ENCODE data around the gene ARSI. TPM values are rescaled to one million over a fixed set of nuclear protein-coding genes. Genes with fewer than 3 reads are reported as not detected.

ARSI gene
- total and polyA plus RNA-seq, 2 of the 13 experiments (the other 11 are each of a cell fraction or from before 2014, with no cell fraction given): 4.2 to 33.9 TPM

DNA sequence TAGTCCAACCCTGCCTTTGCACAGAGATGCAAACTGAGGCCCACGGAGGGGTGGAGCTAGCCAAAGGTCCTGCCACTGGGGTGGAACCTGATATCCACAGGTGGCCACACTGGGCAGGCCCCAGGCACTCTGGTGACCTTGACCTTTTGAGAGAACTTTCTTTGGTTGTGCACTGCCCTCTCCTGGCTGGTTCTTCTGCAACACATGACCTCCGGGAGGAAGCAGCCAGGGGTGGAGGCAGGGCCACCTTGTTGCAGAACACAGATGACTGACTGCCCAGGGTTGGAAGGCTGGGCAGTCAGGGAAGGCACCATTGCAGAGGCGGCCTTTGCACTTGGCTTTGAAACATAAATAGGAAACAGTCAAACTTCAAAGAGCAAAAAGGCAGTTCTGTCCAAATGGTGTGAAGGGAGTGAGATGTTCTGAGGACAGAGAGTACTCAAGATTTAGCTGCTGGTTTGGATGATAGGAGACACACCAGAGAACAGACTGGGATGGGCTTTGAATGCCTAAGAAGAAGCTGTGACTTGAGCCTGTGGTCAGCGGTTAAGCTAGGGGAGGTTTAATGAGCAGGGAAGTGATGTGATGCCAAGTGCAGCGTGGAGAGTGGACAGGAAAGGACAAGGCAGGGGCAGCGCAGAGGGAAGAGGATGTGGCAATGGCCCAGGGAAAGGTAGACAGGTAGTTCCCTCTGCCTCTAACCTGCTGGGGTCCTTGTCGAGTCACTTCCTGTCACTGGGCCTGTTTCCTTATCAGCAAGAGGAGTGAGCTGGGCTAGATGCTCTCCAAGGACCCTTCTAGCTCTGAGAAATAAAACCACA is 48.0 kb upstream of the ARSI start (continued):
- TF ChIP-seq ZNF781 (CRISPR knock-in tag; IDR thresholded peaks at IDR 0.05; ENCODE audit: borderline replicate concordance, not compliant biosample characterization) (no peak), ZEB1 (IDR thresholded peaks at IDR 0.05; ENCODE audit: insufficient replicate concordance, low read depth) (peak; percentile 57), SP4 (CRISPR knock-in tag; IDR thresholded peaks at IDR 0.05) (no peak), CREB1 (IDR thresholded peaks at IDR 0.05) (no peak), CREB1 (CRISPR knock-in tag; IDR thresholded peaks at IDR 0.05) (0 out of 2 replicates have a peak, but pooled peaks have one; percentile 51), STAG1 (CRISPR knock-in tag; IDR thresholded peaks at IDR 0.05) (peak; percentile 93), PHF20 (CRISPR knock-in tag; IDR thresholded peaks at IDR 0.05) (no peak), EP300 (IDR thresholded peaks at IDR 0.05; ENCODE audit: low read depth in 2 of 2, low read length in 2 of 2) (peak in 1 of 2 experiments; percentile 41; a peak in 1 of 4 replicates), EP300 (CRISPR knock-in tag; IDR thresholded peaks at IDR 0.05; ENCODE audit: borderline replicate concordance) (peak; percentile 64), HOXA9 (CRISPR knock-in tag; IDR thresholded peaks at IDR 0.05; ENCODE audit: borderline replicate concordance) (no peak), NAIF1 (CRISPR knock-in tag; IDR thresholded peaks at IDR 0.05; ENCODE audit: borderline replicate concordance) (no peak), CENPX (CRISPR knock-in tag; IDR thresholded peaks at IDR 0.05) (no peak), ZNF792 (CRISPR knock-in tag; IDR thresholded peaks at IDR 0.05) (no peak), NPAS2 (CRISPR knock-in tag; IDR thresholded peaks at IDR 0.05; ENCODE audit: borderline replicate concordance) (no peak), SOX6 (IDR thresholded peaks at IDR 0.05) (no peak), SOX6 (CRISPR knock-in tag; IDR thresholded peaks at IDR 0.05) (peak; percentile 73), ZNF451 (CRISPR knock-in tag; IDR thresholded peaks at IDR 0.05) (no peak), ZSCAN22 (CRISPR knock-in tag; IDR thresholded peaks at IDR 0.05) (no peak), ZNF773 (CRISPR knock-in tag; IDR thresholded peaks at IDR 0.05; ENCODE audit: borderline replicate concordance) (no peak), ZKSCAN8 (CRISPR knock-in tag; IDR thresholded peaks at IDR 0.05; ENCODE audit: borderline replicate concordance) (peak; percentile 63; the same call in 1 of the 2 replicates), ZFP82 (CRISPR knock-in tag; IDR thresholded peaks at IDR 0.05; ENCODE audit: borderline replicate concordance) (no peak), SETDB1 (CRISPR knock-in tag; IDR thresholded peaks at IDR 0.05; ENCODE audit: borderline replicate concordance) (no peak), FLYWCH1 (CRISPR knock-in tag; IDR thresholded peaks at IDR 0.05) (no peak)
- TF ChIP-seq, protein P1, sequence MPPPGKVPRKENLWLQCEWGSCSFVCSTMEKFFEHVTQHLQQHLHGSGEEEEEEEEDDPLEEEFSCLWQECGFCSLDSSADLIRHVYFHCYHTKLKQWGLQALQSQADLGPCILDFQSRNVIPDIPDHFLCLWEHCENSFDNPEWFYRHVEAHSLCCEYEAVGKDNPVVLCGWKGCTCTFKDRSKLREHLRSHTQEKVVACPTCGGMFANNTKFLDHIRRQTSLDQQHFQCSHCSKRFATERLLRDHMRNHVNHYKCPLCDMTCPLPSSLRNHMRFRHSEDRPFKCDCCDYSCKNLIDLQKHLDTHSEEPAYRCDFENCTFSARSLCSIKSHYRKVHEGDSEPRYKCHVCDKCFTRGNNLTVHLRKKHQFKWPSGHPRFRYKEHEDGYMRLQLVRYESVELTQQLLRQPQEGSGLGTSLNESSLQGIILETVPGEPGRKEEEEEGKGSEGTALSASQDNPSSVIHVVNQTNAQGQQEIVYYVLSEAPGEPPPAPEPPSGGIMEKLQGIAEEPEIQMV (CRISPR knock-in tag; IDR thresholded peaks at IDR 0.05; ENCODE audit: low read depth): no peak
- TF ChIP-seq, protein P2, sequence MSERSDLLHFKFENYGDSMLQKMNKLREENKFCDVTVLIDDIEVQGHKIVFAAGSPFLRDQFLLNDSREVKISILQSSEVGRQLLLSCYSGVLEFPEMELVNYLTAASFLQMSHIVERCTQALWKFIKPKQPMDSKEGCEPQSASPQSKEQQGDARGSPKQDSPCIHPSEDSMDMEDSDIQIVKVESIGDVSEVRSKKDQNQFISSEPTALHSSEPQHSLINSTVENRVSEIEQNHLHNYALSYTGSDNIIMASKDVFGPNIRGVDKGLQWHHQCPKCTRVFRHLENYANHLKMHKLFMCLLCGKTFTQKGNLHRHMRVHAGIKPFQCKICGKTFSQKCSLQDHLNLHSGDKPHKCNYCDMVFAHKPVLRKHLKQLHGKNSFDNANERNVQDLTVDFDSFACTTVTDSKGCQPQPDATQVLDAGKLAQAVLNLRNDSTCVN (CRISPR knock-in tag; IDR thresholded peaks at IDR 0.05; ENCODE audit: borderline replicate concordance): no peak
- TF ChIP-seq, protein P3, sequence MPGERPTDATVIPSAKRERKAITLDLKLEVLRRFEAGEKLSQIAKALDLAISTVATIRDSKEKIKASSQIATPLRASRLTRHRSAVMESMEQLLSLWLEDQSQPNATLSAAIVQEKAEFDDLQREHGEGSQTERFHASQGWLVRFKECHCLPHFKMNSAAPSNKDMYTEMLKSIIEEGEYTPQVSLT (CRISPR knock-in tag; IDR thresholded peaks at IDR 0.05; ENCODE audit: borderline replicate concordance, low read depth): no peak
- TF ChIP-seq, protein P4, sequence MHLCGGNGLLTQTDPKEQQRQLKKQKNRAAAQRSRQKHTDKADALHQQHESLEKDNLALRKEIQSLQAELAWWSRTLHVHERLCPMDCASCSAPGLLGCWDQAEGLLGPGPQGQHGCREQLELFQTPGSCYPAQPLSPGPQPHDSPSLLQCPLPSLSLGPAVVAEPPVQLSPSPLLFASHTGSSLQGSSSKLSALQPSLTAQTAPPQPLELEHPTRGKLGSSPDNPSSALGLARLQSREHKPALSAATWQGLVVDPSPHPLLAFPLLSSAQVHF (CRISPR knock-in tag; IDR thresholded peaks at IDR 0.05): no peak
